HL-60 (cell line): ENCODE results near the gene CFAP299.

ENCODE experiments used
- DNase-seq, 2 experiments: peaks; one replicate each; pipeline ENCODE4 v3.0.0-alpha.2; 2010 to 2020; ENCODE audit warnings: low read depth in 1 of 2, low spot score in 1 of 2
- H3K27ac ChIP-seq: fragments of 250-450 bp; sonication (Bioruptor Pico); replicated peaks from 2 replicates; pipeline ENCODE4 v1.5.1; 2020; ENCODE audit warnings: mild to moderate bottlenecking, moderate library complexity
- H3K27me3 ChIP-seq: fragments of 250-450 bp; sonication (Bioruptor Pico); 2 replicates; pipeline ENCODE4 v1.5.1; 2021; ENCODE audit warnings: mild to moderate bottlenecking, moderate library complexity; ENCODE audit not compliant: insufficient read depth, poor library complexity, severe bottlenecking
- H3K4me3 ChIP-seq: replicated peaks from 2 replicates; pipeline ENCODE4 v1.5.1; 2011; ENCODE audit warnings: mild to moderate bottlenecking, control low read depth, low read length; ENCODE audit not compliant: insufficient read depth
- CTCF ChIP-seq: IDR thresholded peaks from one replicate; pipeline ENCODE4 v1.5.1; 2011; ENCODE audit warnings: low read length, control low read depth, inconsistent platforms; ENCODE audit not compliant: insufficient read depth
- GABPA ChIP-seq: IDR thresholded peaks from 2 replicates; pipeline ENCODE4 v1.6.1; 2012; ENCODE audit warnings: low read depth
- POLR2AphosphoS5 ChIP-seq: IDR thresholded peaks from 2 replicates; pipeline ENCODE4 v1.6.1; 2012; ENCODE audit warnings: low read depth
- REST ChIP-seq: IDR thresholded peaks from 2 replicates; pipeline ENCODE4 v1.6.1; 2012; ENCODE audit warnings: low read depth; ENCODE audit not compliant: insufficient replicate concordance
- SPI1 ChIP-seq: IDR thresholded peaks from 2 replicates; pipeline ENCODE4 v1.6.1; 2012; ENCODE audit warnings: low read depth, mild to moderate bottlenecking, borderline replicate concordance

The CFAP299 gene

GRCh38 chr4:80295336-80295735 lies 40.2 kb upstream of the CFAP299 start:
- no peak for DNase-seq
- Histone ChIP-seq H3K27me3 (no peaks in the 10 kb centered on the region), H3K27ac (no peak overlapping the region), H3K4me3 (no peak overlapping the region)
- TF ChIP-seq GABPA, result no peak

GRCh38 chr4:80295826-80296225 lies 39.7 kb upstream of the CFAP299 start:
- no peak for DNase-seq
- Histone ChIP-seq H3K27ac (no peak overlapping the region), H3K27me3 (no peaks in the 10 kb centered on the region), H3K4me3 (no peak overlapping the region)
- TF ChIP-seq POLR2AphosphoS5 (no peak), REST (no peak), GABPA (no peak), CTCF (no peak), SPI1 (no peak)

GRCh38 chr4:80301884-80302283 lies 33.6 kb upstream of the CFAP299 start:
- no peak for TF ChIP-seq GABPA
- no peak for TF ChIP-seq POLR2AphosphoS5
- no peak for TF ChIP-seq CTCF
- no peak for TF ChIP-seq REST
- TF ChIP-seq SPI1, result no peak
- no peak overlapping the region for H3K4me3 ChIP-seq
- no peak for DNase-seq
- no peaks in the 10 kb centered on the region for H3K27me3 ChIP-seq
- no peak overlapping the region for H3K27ac ChIP-seq

- DNase-seq, result no peak
- no peaks in the 10 kb centered on the region for H3K27me3 ChIP-seq
- TF ChIP-seq SPI1, result no peak
- no peak for TF ChIP-seq REST
- TF ChIP-seq POLR2AphosphoS5, result no peak
- no peak for TF ChIP-seq GABPA
- no peak for TF ChIP-seq CTCF
- no peak overlapping the region for H3K4me3 ChIP-seq
- H3K27ac ChIP-seq, result no peak overlapping the region
Measured at GRCh38 chr4:80302616-80303223, 32.8 kb upstream of the CFAP299 start.
